ENCODE data around the gene RIPOR2. TPM values are rescaled to one million over a fixed set of nuclear protein-coding genes. Genes with fewer than 3 reads are reported as not detected.

RIPOR2 gene
- total and polyA plus RNA-seq, 2 experiments from 2014 or later, result 9.5 to 22.5 TPM

GRCh38 chr6:24953726-24954125 lies 18.0 kb upstream of the RIPOR2 start:
- no peak overlapping the region for H3K4me2 ChIP-seq
- 0 out of 2 replicates have a peak, but pooled peaks cover 3% of the 10 kb centered on the region for H3K9me2 ChIP-seq (ENCODE audit: insufficient read depth)
- peaks cover 20% of the 10 kb centered on the region for H3K4me1 Mint-ChIP-seq
- ATAC-seq, result no peak
- no peaks in the 10 kb centered on the region for H4K20me1 ChIP-seq (replicated peaks; ENCODE audit: insufficient read depth)
- TF ChIP-seq ZNF331 (CRISPR knock-in tag; IDR thresholded peaks at IDR 0.05; ENCODE audit: low read depth) (no peak), POLR2AphosphoS5 (IDR thresholded peaks at IDR 0.05; ENCODE audit: low read depth) (no peak), EZH2phosphoT487 (IDR thresholded peaks at IDR 0.05; ENCODE audit: unreplicated experiment) (no peak), ZNF462 (CRISPR knock-in tag; IDR thresholded peaks at IDR 0.05) (no peak), REST (IDR thresholded peaks at IDR 0.05; ENCODE audit: unreplicated experiment) (no peak), ZNF114 (CRISPR knock-in tag; IDR thresholded peaks at IDR 0.05) (no peak), NANOG (IDR thresholded peaks at IDR 0.05; ENCODE audit: borderline replicate concordance) (no peak), STAT1 (IDR thresholded peaks at IDR 0.05; ENCODE audit: unreplicated experiment) (no peak), EZH2 (IDR thresholded peaks at IDR 0.05; ENCODE audit: low read depth, unreplicated experiment) (no peak), CTCF (conservative IDR thresholded peaks at IDR 0.05; ENCODE audit: low read depth in 2 of 2) (no peak)
- DNase-seq (ENCODE audit: low spot score), result no peak
- no peaks in the 10 kb centered on the region for H3K27me3 ChIP-seq (ENCODE audit: insufficient read depth)
- no peak overlapping the region for H3K4me3 Mint-ChIP-seq
- H3F3A ChIP-seq (replicated peaks; ENCODE audit: low read depth), result no peaks in the 10 kb centered on the region
- H3K79me2 ChIP-seq (replicated peaks; ENCODE audit: insufficient read depth), result no peaks in the 10 kb centered on the region
- no peak overlapping the region for H2AFZ ChIP-seq
- H3K4me3 ChIP-seq, result no peak overlapping the region
- H3K27ac Mint-ChIP-seq, result no peak overlapping the region
- H3K36me3 ChIP-seq (ENCODE audit: insufficient read depth), result no peaks in the 10 kb centered on the region
- no peaks in the 10 kb centered on the region for H3K9me3 Mint-ChIP-seq
- H3K27me3 Mint-ChIP-seq (ENCODE audit: insufficient read depth, low read depth, poor library complexity), result no peaks in the 10 kb centered on the region
- no peaks in the 10 kb centered on the region for H3K36me3 Mint-ChIP-seq (ENCODE audit: low read depth)
- no peak overlapping the region for H3K27ac ChIP-seq (ENCODE audit: low read depth)
- peaks cover 13% of the 10 kb centered on the region for H3K4me1 ChIP-seq (ENCODE audit: insufficient read depth)

Data from GM23338 (cell line).